ENCODE measurements around the gene SSR1. TPM values are rescaled to one million over a fixed set of nuclear protein-coding genes. Genes with fewer than 3 reads are reported as not detected.
A peak's percentile ranks its signal among the peaks of the same experiment; 100 is the strongest.
"Not testable (repeated sequence)": the region's sequence is repeated elsewhere in the genome, so short reads cannot be mapped to it uniquely, and the experiment has no call there.

The SSR1 gene
- total RNA-seq, result 56.9 TPM
- polyA plus RNA-seq, result 38.9 TPM
- long read RNA-seq, donor 1, full-length matches to known transcripts, result 4 of 4 reads
- long read RNA-seq, donor 1, partial matches to known transcripts, result 0 of 4 reads
- long read RNA-seq, donor 1, other reads (novel, unspliced or antisense), result 0 of 4 reads
- long read RNA-seq, donor 2, result 0 reads
- long read RNA-seq, donor 3, full-length matches to known transcripts, result 22 of 22 reads
- long read RNA-seq, donor 3, partial matches to known transcripts, result 0 of 22 reads
- long read RNA-seq, donor 3, other reads (novel, unspliced or antisense), result 0 of 22 reads
- long read RNA-seq, donor 4, full-length matches to known transcripts, result 10 of 10 reads
- long read RNA-seq, donor 4, partial matches to known transcripts, result 0 of 10 reads
- long read RNA-seq, donor 4, other reads (novel, unspliced or antisense), result 0 of 10 reads
- long read RNA-seq, donor 5, full-length matches to known transcripts, result 46 of 51 reads
- long read RNA-seq, donor 5, partial matches to known transcripts, result 5 of 51 reads
- long read RNA-seq, donor 5, other reads (novel, unspliced or antisense), result 0 of 51 reads
- long read RNA-seq, donor 6, full-length matches to known transcripts, result 23 of 23 reads
- long read RNA-seq, donor 6, partial matches to known transcripts, result 0 of 23 reads
- long read RNA-seq, donor 6, other reads (novel, unspliced or antisense), result 0 of 23 reads
- long read RNA-seq, donor 7, full-length matches to known transcripts, result 33 of 33 reads
- long read RNA-seq, donor 7, partial matches to known transcripts, result 0 of 33 reads
- long read RNA-seq, donor 7, other reads (novel, unspliced or antisense), result 0 of 33 reads
- long read RNA-seq, donor 8, full-length matches to known transcripts, result 10 of 10 reads
- long read RNA-seq, donor 8, partial matches to known transcripts, result 0 of 10 reads
- long read RNA-seq, donor 8, other reads (novel, unspliced or antisense), result 0 of 10 reads
- long read RNA-seq, donor 9, full-length matches to known transcripts, result 13 of 13 reads
- long read RNA-seq, donor 9, partial matches to known transcripts, result 0 of 13 reads
- long read RNA-seq, donor 9, other reads (novel, unspliced or antisense), result 0 of 13 reads
- long read RNA-seq, donor 10, full-length matches to known transcripts, result 27 of 27 reads
- long read RNA-seq, donor 10, partial matches to known transcripts, result 0 of 27 reads
- long read RNA-seq, donor 10, other reads (novel, unspliced or antisense), result 0 of 27 reads

DNA sequence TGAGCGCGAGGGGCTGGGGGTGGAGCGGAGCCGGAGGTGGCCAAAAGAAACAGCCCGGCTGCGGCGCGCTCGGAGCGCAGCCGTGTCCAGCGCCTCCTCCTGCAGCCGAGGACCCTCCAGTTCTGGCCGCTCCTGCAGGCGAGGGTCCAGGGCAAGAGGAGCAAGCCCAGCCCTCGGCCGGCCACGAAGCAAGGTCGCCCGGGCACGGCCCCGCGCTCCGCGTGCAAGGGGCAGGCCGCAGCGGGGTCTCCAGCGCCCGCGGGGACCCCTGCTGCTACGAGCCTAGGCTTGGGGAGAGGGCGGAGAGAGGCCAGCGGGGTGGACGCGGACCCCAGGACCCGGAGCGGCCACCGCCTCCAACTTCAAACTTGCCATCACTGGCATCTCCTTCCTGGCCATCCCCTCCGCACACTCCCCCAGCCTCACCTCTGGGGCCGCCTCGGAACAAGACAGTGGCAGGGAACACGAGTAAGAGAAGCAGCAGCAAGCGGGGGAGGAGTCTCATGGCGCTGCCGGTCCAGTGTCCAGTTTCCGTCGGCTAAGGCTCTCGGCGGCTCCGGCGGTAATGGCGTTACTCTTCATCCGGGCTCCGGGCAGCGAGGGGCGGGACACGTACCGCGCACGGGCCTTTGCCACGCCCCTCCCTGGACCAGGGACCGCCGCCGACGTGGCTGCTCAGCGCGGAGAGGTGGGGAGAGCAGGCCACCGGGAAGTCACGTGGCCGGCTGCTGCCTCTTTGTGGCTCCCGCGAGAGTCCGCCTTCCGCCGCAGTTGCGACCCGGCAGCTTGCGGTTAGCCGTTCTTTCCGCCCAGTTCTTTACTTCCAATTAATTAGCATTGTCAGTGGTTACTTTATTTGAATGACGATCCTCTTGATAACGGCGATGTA is at the start of gene SSR1:
Gene SSR1 (minus strand): TSS at position 584 of the 889 bp plus-strand sequence. CDS start 79 bp downstream, at position 505.
- DNase-seq (ENCODE audit: low read depth in 6 of 9, low spot score in 9 of 9), result peak; percentile 54 to 93 (median 84)
- Histone ChIP-seq H3K27me3 (ENCODE audit: control insufficient read depth in 2 of 2, insufficient read depth in 1 of 2, low read length in 1 of 2) (no peaks in the 10 kb centered on the region), H3K4me3 (ENCODE audit: low read length in 2 of 2) (peak within 1 kb of the TSS; percentile 86 to 88), H3K4me1 (ENCODE audit: control insufficient read depth in 2 of 2, insufficient read depth in 2 of 2, low read length in 2 of 2) (peaks cover 0 to 9% of the 10 kb centered on the region in 2 donors), H3K27ac (ENCODE audit: low read depth in 1 of 2, low read length in 1 of 2) (peak within 1 kb of the TSS; percentile 81 to 92), H3K9me3 (ENCODE audit: control insufficient read depth in 2 of 2, insufficient read depth in 1 of 2, low read length in 1 of 2) (no peaks in the 10 kb centered on the region), H3K36me3 (ENCODE audit: control insufficient read depth in 2 of 2, insufficient read depth in 2 of 2, low read length in 1 of 2) (peaks cover 0 to 20% of the 10 kb centered on the region in 2 donors)
- under 1% methylated on average over 83 of the region's 83 CpGs for WGBS

GRCh38 chr6:7351916-7352315 is 38.9 kb upstream of the SSR1 start:
- not testable (repeated sequence) for H3K27me3 ChIP-seq (ENCODE audit: control insufficient read depth in 2 of 2, insufficient read depth in 1 of 2, low read length in 1 of 2); H3K9me3 ChIP-seq (ENCODE audit: control insufficient read depth in 2 of 2, insufficient read depth in 1 of 2, low read length in 1 of 2); H3K4me1 ChIP-seq (ENCODE audit: control insufficient read depth in 2 of 2, insufficient read depth in 2 of 2, low read length in 2 of 2); H3K4me3 ChIP-seq (ENCODE audit: low read length in 2 of 2); H3K36me3 ChIP-seq (ENCODE audit: control insufficient read depth in 2 of 2, insufficient read depth in 2 of 2, low read length in 1 of 2); H3K27ac ChIP-seq (ENCODE audit: low read depth in 1 of 2, low read length in 1 of 2); DNase-seq (ENCODE audit: low read depth in 6 of 9, low spot score in 9 of 9)
- 88% methylated on average over 3 of the region's 3 CpGs for WGBS

DNA sequence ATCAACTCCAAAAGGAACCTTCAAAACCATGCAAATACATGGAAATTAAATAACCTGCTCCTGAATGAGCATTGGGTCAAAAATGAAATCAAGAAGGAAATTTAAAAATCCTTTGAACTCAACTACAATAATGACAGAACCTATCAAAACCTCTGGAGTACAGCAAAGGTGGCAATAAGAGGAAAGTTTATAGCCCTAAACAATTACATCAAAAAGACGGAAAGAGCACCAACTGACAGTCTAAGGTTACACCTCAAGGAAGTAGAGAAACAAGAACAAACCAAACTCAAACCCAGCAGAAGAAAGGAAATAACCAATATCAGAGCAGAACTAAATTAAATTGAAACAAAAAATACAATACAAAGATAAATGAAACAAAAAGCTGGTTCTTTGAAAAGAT is 37.6 kb upstream of the SSR1 start:
- not testable (repeated sequence) for H3K27ac ChIP-seq (ENCODE audit: low read depth in 1 of 2, low read length in 1 of 2); H3K4me3 ChIP-seq (ENCODE audit: low read length in 2 of 2); DNase-seq (ENCODE audit: low read depth in 6 of 9, low spot score in 9 of 9); H3K4me1 ChIP-seq (ENCODE audit: control insufficient read depth in 2 of 2, insufficient read depth in 2 of 2, low read length in 2 of 2); H3K36me3 ChIP-seq (ENCODE audit: control insufficient read depth in 2 of 2, insufficient read depth in 2 of 2, low read length in 1 of 2); H3K27me3 ChIP-seq (ENCODE audit: control insufficient read depth in 2 of 2, insufficient read depth in 1 of 2, low read length in 1 of 2)
- 82% methylated on average over 1 of the region's 1 CpG for WGBS
- peaks cover 0 to 14% of the 10 kb centered on the region in 2 donors for H3K9me3 ChIP-seq (ENCODE audit: control insufficient read depth in 2 of 2, insufficient read depth in 1 of 2, low read length in 1 of 2)

GRCh38 chr6:7347551-7347997 is 34.6 kb upstream of the SSR1 start:
- H3K4me1 ChIP-seq (ENCODE audit: control insufficient read depth in 2 of 2, insufficient read depth in 2 of 2, low read length in 2 of 2), result peaks cover 8 to 21% of the 10 kb centered on the region in 2 donors
- H3K4me3 ChIP-seq (ENCODE audit: low read length in 2 of 2); DNase-seq (ENCODE audit: low read depth in 6 of 9, low spot score in 9 of 9); H3K36me3 ChIP-seq (ENCODE audit: control insufficient read depth in 2 of 2, insufficient read depth in 2 of 2, low read length in 1 of 2); H3K27ac ChIP-seq (ENCODE audit: low read depth in 1 of 2, low read length in 1 of 2); H3K27me3 ChIP-seq (ENCODE audit: control insufficient read depth in 2 of 2, insufficient read depth in 1 of 2, low read length in 1 of 2): not testable (repeated sequence)
- H3K9me3 ChIP-seq (ENCODE audit: control insufficient read depth in 2 of 2, insufficient read depth in 1 of 2, low read length in 1 of 2), result peaks cover 0 to 27% of the 10 kb centered on the region in 2 donors
- WGBS, result 82% methylated on average over 2 of the region's 2 CpGs

- not testable (repeated sequence) for H3K27me3 ChIP-seq (ENCODE audit: control insufficient read depth in 2 of 2, insufficient read depth in 1 of 2, low read length in 1 of 2); H3K4me3 ChIP-seq (ENCODE audit: low read length in 2 of 2); H3K36me3 ChIP-seq (ENCODE audit: control insufficient read depth in 2 of 2, insufficient read depth in 2 of 2, low read length in 1 of 2)
- DNase-seq (ENCODE audit: low read depth in 6 of 9, low spot score in 9 of 9), result peak; percentile 32 to 81 (median 51)
- peaks cover 0 to 27% of the 10 kb centered on the region in 2 donors for H3K9me3 ChIP-seq (ENCODE audit: control insufficient read depth in 2 of 2, insufficient read depth in 1 of 2, low read length in 1 of 2)
- WGBS, result 53% methylated on average over 10 of the region's 10 CpGs
- peak overlapping the region; percentile 42 to 77 for H3K27ac ChIP-seq (ENCODE audit: low read depth in 1 of 2, low read length in 1 of 2)
- peaks cover 8 to 23% of the 10 kb centered on the region in 2 donors for H3K4me1 ChIP-seq (ENCODE audit: control insufficient read depth in 2 of 2, insufficient read depth in 2 of 2, low read length in 2 of 2)
Measured at GRCh38 chr6:7344773-7345450, 31.9 kb upstream of the SSR1 start.

DNA sequence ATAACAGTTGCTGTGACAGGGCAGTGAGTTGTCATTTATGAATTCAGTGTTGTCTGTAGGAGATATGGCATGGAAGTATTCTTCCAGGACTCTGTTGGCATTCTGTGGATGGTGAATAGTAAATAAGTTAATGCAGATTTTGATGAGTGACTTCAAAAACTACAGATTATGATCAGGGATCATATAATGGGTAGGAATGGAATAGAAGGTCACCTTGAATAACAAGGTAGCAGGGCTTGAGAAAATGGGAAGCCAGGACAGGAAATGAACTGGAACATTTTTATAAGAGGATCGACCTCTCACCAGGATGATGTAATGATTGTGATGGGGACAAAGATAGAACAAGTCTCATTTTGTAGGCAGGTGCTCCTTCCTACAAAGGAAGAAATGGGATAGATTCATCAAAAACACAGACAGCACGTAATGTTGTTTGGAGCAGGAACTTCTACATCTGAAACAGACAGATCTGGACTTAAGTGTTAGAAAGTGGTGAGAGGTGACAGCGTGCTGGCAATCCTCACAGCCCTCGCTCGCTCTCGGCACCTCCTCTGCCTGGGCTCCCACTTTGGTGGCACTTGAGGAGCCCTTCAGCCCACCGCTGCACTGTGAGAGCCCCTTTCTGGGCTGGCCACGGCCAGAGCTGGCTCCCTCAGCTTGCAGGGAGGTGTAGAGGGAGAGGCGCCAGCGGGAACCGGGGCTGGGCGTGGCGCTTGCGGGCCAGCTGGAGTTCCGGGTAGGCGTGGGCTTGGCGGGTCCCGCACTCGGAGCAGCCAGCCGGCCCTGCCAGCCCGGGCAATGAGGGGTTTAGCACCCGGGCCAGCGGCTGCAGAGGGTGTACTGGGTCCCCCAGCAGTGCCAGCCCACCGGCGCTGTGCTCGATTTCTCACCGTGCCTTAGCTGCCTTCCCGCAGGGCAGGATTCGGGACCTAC is 30.8 kb upstream of the SSR1 start:
- peaks cover 8 to 23% of the 10 kb centered on the region in 2 donors for H3K4me1 ChIP-seq (ENCODE audit: control insufficient read depth in 2 of 2, insufficient read depth in 2 of 2, low read length in 2 of 2)
- peaks cover 0 to 27% of the 10 kb centered on the region in 2 donors for H3K9me3 ChIP-seq (ENCODE audit: control insufficient read depth in 2 of 2, insufficient read depth in 1 of 2, low read length in 1 of 2)
- no peak for DNase-seq (ENCODE audit: low read depth in 6 of 9, low spot score in 9 of 9)
- no peak overlapping the region for H3K4me3 ChIP-seq (ENCODE audit: low read length in 2 of 2)
- no peaks in the 10 kb centered on the region for H3K36me3 ChIP-seq (ENCODE audit: control insufficient read depth in 2 of 2, insufficient read depth in 2 of 2, low read length in 1 of 2)
- H3K27me3 ChIP-seq (ENCODE audit: control insufficient read depth in 2 of 2, insufficient read depth in 1 of 2, low read length in 1 of 2), result peaks cover 0 to 3% of the 10 kb centered on the region in 2 donors
- H3K27ac ChIP-seq (ENCODE audit: low read depth in 1 of 2, low read length in 1 of 2), result peak overlapping the region in 1 of 2 donors; percentile 24
- 93% methylated on average over 29 of the region's 29 CpGs for WGBS

DNA sequence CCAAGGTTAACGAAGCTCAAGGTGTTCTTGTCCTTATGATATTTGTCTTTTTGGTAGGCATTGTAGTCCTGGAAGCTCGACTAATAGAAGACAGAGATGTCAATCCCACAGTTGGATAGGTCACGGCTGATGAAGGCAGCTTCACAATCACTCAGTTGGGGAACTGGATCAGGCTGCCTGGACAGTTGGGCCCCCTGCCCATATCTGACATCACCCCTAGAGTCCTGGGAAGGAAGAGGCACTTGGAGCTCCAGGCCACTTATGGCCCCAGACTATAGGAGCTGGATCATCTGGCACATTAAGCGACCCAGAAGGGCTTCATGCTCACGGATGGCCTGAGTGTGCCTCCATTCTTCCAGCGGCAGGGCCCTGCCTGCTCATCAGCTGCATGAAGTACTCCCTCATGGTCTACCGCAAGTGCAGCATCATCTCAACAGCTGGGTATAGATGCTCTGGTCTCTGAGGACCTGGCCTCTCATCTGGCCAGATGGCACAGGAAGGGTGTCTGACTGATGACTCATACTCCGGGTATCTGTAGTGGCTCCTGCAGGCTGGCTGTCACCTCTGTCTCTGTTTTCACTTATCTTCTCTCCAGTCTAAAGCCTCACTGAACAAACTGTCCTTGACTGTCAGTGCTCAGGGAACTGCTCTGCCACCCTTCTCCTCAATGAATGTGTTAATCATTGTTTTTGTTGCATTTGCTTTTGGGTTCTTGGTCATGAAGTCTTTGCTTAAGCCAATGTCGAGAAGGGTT is 29.2 kb upstream of the SSR1 start:
- Histone ChIP-seq H3K9me3 (ENCODE audit: control insufficient read depth in 2 of 2, insufficient read depth in 1 of 2, low read length in 1 of 2) (peaks cover 0 to 23% of the 10 kb centered on the region in 2 donors), H3K27ac (ENCODE audit: low read depth in 1 of 2, low read length in 1 of 2) (no peak overlapping the region), H3K36me3 (ENCODE audit: control insufficient read depth in 2 of 2, insufficient read depth in 2 of 2, low read length in 1 of 2) (no peaks in the 10 kb centered on the region), H3K27me3 (ENCODE audit: control insufficient read depth in 2 of 2, insufficient read depth in 1 of 2, low read length in 1 of 2) (peaks cover 0 to 3% of the 10 kb centered on the region in 2 donors), H3K4me3 (ENCODE audit: low read length in 2 of 2) (no peak overlapping the region), H3K4me1 (ENCODE audit: control insufficient read depth in 2 of 2, insufficient read depth in 2 of 2, low read length in 2 of 2) (peaks cover 8 to 19% of the 10 kb centered on the region in 2 donors)
- no peak for DNase-seq (ENCODE audit: low read depth in 6 of 9, low spot score in 9 of 9)
- 95% methylated on average over 9 of the region's 9 CpGs for WGBS
